HEK293 (cell line): ENCODE measurements around the gene RHBDD1.

Experiments used
- SETDB1 ChIP-seq: IDR thresholded peaks from one replicate; pipeline ENCODE4 v1.6.1; 2017; ENCODE audit warnings: mild to moderate bottlenecking, low read length, moderate library complexity, mixed read lengths; ENCODE audit not compliant: insufficient read length
- YY1 ChIP-seq: fragments of 450-650 bp; formaldehyde crosslinking; IDR thresholded peaks from 2 replicates; pipeline ENCODE4 v1.5.1; 2018; ENCODE audit warnings: missing biosample characterization, missing genetic modification characterization
- ZNF148 ChIP-seq: fragments of 450-650 bp; formaldehyde crosslinking; IDR thresholded peaks from 2 replicates; pipeline ENCODE4 v1.5.0; 2017; ENCODE audit warnings: missing biosample characterization, missing genetic modification characterization, borderline replicate concordance
- ZNF747 ChIP-seq: fragments of 450-650 bp; formaldehyde crosslinking; IDR thresholded peaks from 2 replicates; pipeline ENCODE4 v1.5.1; 2016; ENCODE audit warnings: missing biosample characterization, missing genetic modification characterization
- ZNF792 ChIP-seq: fragments of 450-650 bp; formaldehyde crosslinking; IDR thresholded peaks from 2 replicates; pipeline ENCODE4 v1.5.1; 2016; ENCODE audit warnings: missing biosample characterization, missing genetic modification characterization
- TF ChIP-seq, protein P1 (sequence below): fragments of 450-650 bp; formaldehyde crosslinking; IDR thresholded peaks from 2 replicates; pipeline ENCODE4 v1.5.1; 2016; ENCODE audit warnings: missing biosample characterization, missing genetic modification characterization

DNA sequence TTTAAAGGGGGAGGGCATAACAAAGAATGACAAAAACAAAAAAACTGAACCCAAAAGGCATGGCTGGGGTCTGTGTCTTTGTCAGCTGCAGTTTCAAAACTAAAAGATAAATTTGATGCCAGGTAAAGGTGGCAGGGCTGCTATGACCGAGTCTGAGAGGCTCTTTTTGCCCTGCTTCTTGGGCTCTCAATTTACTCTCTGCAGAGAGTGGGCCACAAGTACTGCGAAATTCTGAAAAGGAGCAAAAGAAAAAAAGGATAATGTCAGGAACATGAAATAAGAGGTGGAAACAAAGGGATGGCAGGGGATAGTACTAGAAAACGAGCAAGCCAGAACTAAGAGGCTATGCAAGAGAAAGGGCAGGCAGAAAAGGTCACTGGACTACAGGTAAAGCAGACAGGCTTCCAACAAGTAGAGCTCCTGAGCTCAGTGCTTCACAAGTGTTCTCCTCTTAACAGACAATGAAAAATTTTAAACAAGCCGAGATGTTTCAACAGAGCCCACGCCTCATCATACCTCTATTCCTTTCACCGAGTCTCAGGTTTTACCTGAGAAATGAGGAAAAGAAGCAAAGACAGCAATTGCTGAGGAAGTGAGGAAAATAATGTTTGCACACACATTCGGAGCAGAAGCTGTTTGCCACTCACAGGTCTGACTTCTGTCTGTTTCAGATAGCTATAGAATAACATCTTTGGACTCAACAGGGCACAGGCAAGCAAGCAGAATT lies 43.5 kb upstream of the RHBDD1 start:
- TF ChIP-seq, protein P1, sequence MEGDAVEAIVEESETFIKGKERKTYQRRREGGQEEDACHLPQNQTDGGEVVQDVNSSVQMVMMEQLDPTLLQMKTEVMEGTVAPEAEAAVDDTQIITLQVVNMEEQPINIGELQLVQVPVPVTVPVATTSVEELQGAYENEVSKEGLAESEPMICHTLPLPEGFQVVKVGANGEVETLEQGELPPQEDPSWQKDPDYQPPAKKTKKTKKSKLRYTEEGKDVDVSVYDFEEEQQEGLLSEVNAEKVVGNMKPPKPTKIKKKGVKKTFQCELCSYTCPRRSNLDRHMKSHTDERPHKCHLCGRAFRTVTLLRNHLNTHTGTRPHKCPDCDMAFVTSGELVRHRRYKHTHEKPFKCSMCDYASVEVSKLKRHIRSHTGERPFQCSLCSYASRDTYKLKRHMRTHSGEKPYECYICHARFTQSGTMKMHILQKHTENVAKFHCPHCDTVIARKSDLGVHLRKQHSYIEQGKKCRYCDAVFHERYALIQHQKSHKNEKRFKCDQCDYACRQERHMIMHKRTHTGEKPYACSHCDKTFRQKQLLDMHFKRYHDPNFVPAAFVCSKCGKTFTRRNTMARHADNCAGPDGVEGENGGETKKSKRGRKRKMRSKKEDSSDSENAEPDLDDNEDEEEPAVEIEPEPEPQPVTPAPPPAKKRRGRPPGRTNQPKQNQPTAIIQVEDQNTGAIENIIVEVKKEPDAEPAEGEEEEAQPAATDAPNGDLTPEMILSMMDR (tag by site-specific recombination): no peak
- TF ChIP-seq ZNF148 (tag by site-specific recombination) (no peak), ZNF747 (tag by site-specific recombination) (no peak), SETDB1 (no peak), YY1 (tag by site-specific recombination) (no peak), ZNF792 (tag by site-specific recombination) (no peak)
